Cardiac fibroblast (primary cell): ENCODE data around the gene MIEN1.

Source experiments
- DNase-seq, 2 donors: peaks; one replicate each; pipeline versions ENCODE4 v3.0.0 to v3.0.0-alpha.2; 2010; ENCODE audit warnings: low read depth in 2 of 2
- H3K4me3 ChIP-seq, 2 donors: replicated peaks in 1 of 2; 1 replicate in 1 of 2; 2 replicates in 1 of 2; pipeline ENCODE4 v1.5.1; 2011; ENCODE audit warnings: low read depth in 2 of 2, low read length in 2 of 2, mild to moderate bottlenecking in 2 of 2, moderate library complexity in 1 of 2
- TF ChIP-seq, protein P1 (sequence below): IDR thresholded peaks from one replicate; pipeline ENCODE4 v1.5.1; 2011; ENCODE audit warnings: low read depth, mild to moderate bottlenecking, low read length, inconsistent platforms

The MIEN1 gene

DNA sequence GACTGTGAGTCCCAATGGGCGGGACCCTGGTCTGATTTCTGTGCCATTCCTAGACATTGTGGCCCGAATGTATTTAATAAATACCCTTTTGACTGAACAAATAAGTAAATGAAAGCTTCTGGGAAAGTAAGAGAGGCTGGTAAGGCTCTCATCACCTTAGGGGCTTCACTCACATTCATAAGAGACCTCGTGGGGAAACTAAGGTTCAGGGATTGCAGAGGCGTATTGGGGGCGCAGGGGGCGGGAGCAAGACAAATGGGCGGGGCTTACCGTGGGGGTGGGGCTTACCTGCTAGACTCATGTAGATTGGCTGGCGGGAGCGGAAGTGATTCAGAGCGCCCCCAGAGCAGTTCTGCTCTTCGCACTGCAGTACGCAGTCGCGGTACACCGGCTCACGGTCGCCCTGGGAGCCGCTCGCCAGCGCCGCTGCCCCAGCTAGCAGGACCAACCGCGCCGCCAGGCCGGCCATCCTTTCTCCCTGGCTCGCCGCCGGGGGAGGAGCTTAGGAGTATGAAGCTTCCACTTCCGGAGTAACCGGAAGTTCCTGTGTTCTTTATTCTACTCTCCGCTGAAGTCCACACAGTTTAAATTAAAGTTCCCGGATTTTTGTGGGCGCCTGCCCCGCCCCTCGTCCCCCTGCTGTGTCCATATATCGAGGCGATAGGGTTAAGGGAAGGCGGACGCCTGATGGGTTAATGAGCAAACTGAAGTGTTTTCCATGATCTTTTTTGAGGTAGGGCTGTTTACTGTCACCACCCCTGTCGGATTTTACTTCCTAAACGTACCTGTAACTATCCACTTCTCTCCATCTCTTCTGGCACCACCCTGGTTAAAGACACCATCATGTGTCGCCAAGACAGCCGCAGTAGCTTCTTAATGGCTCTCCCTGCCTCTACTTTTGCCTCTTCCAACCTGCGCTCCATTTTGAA is 42.5 kb downstream of the MIEN1 start, which contains the start of gene PGAP3:
Gene PGAP3, minus strand, starts transcription at position 512 of the 929 bp plus-strand sequence. Its CDS starts 43 bp downstream, at position 469.
- H3K4me3 ChIP-seq, result peak within 1 kb of the TSS; percentile 61 to 70
- peak; percentile 93 for DNase-seq
- TF ChIP-seq, protein P1, sequence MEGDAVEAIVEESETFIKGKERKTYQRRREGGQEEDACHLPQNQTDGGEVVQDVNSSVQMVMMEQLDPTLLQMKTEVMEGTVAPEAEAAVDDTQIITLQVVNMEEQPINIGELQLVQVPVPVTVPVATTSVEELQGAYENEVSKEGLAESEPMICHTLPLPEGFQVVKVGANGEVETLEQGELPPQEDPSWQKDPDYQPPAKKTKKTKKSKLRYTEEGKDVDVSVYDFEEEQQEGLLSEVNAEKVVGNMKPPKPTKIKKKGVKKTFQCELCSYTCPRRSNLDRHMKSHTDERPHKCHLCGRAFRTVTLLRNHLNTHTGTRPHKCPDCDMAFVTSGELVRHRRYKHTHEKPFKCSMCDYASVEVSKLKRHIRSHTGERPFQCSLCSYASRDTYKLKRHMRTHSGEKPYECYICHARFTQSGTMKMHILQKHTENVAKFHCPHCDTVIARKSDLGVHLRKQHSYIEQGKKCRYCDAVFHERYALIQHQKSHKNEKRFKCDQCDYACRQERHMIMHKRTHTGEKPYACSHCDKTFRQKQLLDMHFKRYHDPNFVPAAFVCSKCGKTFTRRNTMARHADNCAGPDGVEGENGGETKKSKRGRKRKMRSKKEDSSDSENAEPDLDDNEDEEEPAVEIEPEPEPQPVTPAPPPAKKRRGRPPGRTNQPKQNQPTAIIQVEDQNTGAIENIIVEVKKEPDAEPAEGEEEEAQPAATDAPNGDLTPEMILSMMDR, result no peak

DNA sequence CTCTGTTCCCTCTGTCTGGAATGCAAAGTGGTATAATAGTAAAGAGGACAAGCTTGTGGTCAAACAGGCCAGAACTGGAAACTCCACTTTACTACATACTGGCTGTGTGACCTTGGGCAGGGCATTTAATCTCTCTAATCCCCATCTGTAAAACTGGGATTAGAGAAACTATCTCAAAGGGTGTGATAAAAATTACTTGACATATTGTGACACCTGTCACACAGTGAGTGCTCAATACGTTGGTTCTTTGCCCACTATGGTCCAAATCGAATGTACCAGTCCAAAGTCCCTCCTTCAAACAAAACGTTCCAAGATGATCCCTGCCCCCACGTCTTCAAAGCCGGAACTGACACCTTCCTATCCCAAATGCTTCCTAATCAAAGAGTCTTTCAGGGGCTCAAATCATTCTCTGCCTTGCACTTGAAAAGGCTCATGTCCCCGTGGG is 43.2 kb downstream of the MIEN1 start:
- TF ChIP-seq, protein P1, result no peak
- DNase-seq, result no peak
- peak overlapping the region; percentile 61 to 70 for H3K4me3 ChIP-seq

DNA sequence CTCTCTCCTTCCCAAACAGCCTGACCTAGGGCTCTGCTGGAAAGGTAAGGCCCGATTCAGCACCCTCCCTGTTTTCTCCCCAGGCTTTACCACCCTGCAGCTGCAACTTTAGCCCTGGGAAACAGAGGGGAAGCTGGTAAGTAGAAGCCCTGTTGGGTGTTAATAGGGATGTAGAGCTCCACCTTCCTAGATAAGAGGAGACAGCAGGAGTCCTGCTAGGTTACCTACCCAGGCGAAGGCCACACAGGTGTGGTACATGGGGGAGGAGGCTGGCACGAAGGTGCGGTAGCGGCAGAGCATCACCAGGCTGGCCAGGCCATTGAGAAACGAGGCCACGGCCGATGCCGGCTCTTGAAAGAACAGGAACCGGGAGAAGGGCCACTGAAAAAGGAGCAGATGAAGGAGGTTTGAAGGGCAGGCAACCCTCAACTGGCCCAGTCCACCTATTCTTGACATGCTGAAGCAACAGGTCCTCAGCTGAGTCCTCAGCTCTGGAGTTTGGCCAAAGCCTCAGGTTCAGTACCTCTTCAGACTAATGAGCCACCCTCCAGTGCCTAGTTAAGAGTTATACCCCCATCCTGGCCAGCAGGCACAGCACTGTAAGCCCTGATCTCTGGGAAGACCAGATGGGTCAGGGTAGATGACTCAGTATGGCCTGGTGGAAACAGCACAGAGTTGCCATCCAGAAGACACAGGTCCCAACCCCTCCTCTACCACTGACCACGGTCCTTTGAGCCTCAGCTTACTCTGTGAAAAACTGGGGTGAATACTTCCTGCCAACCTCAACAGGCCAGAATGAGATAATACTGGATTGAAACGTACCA is 45.8 kb downstream of the MIEN1 start:
- no peak overlapping the region for H3K4me3 ChIP-seq
- TF ChIP-seq, protein P1, result no peak

DNA sequence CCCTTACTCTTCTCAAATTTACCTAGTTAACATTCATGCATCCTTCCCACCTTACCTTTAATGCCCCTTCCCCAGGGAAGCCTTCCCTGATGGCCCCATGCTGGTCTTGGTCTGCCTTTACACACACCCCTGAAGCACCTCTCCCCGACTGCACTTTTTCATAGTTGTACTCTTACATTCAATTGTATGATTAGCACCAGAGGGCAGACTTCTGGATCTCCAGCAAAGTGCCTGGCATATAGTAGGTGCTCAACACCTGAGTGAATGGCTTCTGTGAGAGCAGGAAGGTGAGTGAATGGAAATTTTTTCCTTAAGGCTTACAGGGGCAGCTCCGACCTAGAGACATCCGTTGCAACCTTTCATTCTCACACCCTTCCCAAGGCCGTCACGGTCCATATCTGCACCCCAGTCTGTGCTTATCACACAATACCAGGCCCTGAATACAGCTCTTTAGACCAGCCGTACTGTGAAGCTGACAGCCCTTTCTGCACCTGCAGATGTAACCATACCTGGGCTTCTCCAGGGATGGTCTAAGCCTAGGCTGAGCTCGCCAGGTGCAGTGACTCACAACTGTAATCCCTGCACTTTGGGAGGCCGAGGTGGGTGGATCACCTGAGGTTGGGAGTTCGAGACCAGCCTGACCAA is 46.9 kb downstream of the MIEN1 start:
- TF ChIP-seq, protein P1, result no peak
- no peak overlapping the region for H3K4me3 ChIP-seq
- DNase-seq, result no peak

More for the DNA sequence above, 45.8 kb downstream of the MIEN1 start:
- DNase-seq, result no peak

DNA sequence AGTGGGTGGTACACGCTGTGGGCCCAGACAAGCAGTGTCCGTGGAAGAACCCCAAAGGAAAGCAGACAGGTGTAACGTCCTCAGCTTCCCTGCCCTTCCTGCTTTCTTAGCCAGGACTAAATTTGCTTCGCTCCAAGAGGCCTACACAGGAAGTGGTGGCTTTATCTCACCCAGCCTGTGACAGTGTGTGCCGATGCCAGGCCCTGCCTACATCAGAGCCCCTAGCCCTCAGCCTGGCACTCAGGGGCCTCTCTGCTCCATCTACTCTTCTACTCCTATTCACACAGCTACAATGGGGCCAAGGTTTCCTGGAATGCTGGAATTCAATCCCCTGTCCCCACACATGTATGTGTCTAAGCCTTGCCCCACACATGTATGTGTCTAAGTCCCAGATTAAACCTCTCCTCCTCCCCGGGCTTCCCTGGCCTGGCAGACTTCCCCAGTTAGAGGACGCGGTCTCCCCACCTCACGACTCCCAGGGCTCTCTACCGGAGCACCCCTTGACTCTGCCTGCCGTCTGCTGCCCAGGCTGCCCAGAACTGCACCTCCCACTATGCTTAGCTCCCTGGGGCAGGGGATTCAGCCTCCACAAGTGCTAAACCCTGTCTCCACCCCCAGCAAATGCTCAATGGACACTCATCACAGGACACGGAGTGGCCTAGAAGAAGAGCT is 50.7 kb downstream of the MIEN1 start:
- DNase-seq, result no peak
- H3K4me3 ChIP-seq, result no peak overlapping the region
- TF ChIP-seq, protein P1, result no peak
